AG09309 (cell line): ENCODE results near the gene CDK13.
A peak's percentile ranks its signal among the peaks of the same experiment; 100 is the strongest.
"Not testable (repeated sequence)": the region's sequence is repeated elsewhere in the genome, so short reads cannot be mapped to it uniquely, and the experiment has no call there.

Experiments used
- DNase-seq: peaks from one replicate; pipeline ENCODE4 v3.0.0-alpha.2; 2010; ENCODE audit warnings: low read depth
- H3K4me3 ChIP-seq: 2 replicates; pipeline ENCODE4 v1.5.1; 2011; ENCODE audit warnings: mild to moderate bottlenecking, low read depth, low read length, moderate library complexity; ENCODE audit not compliant: control insufficient read depth
- CTCF ChIP-seq: IDR thresholded peaks from 2 replicates; pipeline ENCODE4 v1.5.1; 2011; ENCODE audit warnings: mild to moderate bottlenecking, low read depth, low read length, inconsistent platforms; ENCODE audit not compliant: insufficient read depth, control insufficient read depth; ENCODE audit errors: missing control alignments

The CDK13 gene

GRCh38 chr7:40147371-40148246 lies 197.6 kb downstream of the CDK13 start:
- H3K4me3 ChIP-seq = no peak overlapping the region
- no peak for TF ChIP-seq CTCF
- DNase-seq = peak; percentile 38

GRCh38 chr7:40148247-40148580 lies 198.2 kb downstream of the CDK13 start:
- H3K4me3 ChIP-seq, DNase-seq: not testable (repeated sequence)

- no peak for DNase-seq
- no peak for TF ChIP-seq CTCF
- H3K4me3 ChIP-seq = no peak overlapping the region
Observed at GRCh38 chr7:40148671-40149070, 198.6 kb downstream of the CDK13 start.
